Calu3 (cell line): ENCODE measurements around the gene PTPN6. TPM values are rescaled to one million over a fixed set of nuclear protein-coding genes. Genes with fewer than 3 reads are reported as not detected.

Experiments used
- Bru-seq: library from RNA; stranded (reverse); fragments of 400-500 nt; gene quantifications from one replicate; lab custom pipeline; 2021; lab: Mats Ljungman, UMichigan
- BruChase-seq, 2 experiments: library from RNA; stranded (reverse); fragments of 400-500 nt; gene quantifications; one replicate each; lab custom pipeline; 2021; lab: Mats Ljungman, UMichigan
- BruUV-seq: library from RNA; stranded (reverse); fragments of 400-500 nt; replicated peaks from 2 replicates; lab custom pipeline; 2021; lab: Mats Ljungman, UMichigan
- CTCF ChIA-PET: fragments of 300-600 bp; sonication (Branson Sonifier 250); formaldehyde crosslinking; loops from one replicate; lab custom pipeline; 2022; ENCODE audit warnings: antibody characterized with exemption; lab: Charles Lee
- DNase-seq: peaks from one replicate; pipeline ENCODE4 v3.0.0; 2022
- H3K27ac Mint-ChIP-seq: one replicate; pipeline ENCODE4 v1.8.0; 2022; ENCODE audit warnings: mixed read lengths; ENCODE audit not compliant: unreplicated experiment
- H3K27me3 Mint-ChIP-seq: one replicate; pipeline ENCODE4 v1.8.0; 2022; ENCODE audit warnings: mixed read lengths; ENCODE audit not compliant: unreplicated experiment
- H3K36me3 Mint-ChIP-seq: one replicate; pipeline ENCODE4 v1.8.0; 2022; ENCODE audit warnings: mild to moderate bottlenecking, moderate library complexity, mixed read lengths; ENCODE audit not compliant: insufficient read depth, unreplicated experiment
- H3K4me1 Mint-ChIP-seq: one replicate; pipeline ENCODE4 v1.8.0; 2022; ENCODE audit warnings: mild to moderate bottlenecking, low read depth, mixed read lengths; ENCODE audit not compliant: unreplicated experiment
- H3K4me3 Mint-ChIP-seq: one replicate; pipeline ENCODE4 v1.8.0; 2022; ENCODE audit warnings: mild to moderate bottlenecking, low read depth, moderate library complexity, mixed read lengths; ENCODE audit not compliant: unreplicated experiment
- H3K9me3 Mint-ChIP-seq: one replicate; pipeline ENCODE4 v1.8.0; 2022; ENCODE audit warnings: low read depth, mixed read lengths; ENCODE audit not compliant: unreplicated experiment
- CTCF ChIP-seq: fragments of 200-600 bp; IDR thresholded peaks from one replicate; pipeline ENCODE4 v1.8.0; 2022; ENCODE audit warnings: antibody characterized with exemption; ENCODE audit not compliant: unreplicated experiment
- intact Hi-C: fragments of 100-400 bp; cut with micrococcal nuclease; formaldehyde crosslinking; loops from one replicate; pipeline ENCODE4 v1.10.0; 2022; ENCODE audit not compliant: unreplicated experiment
- long read RNA-seq: library from polyadenylated mRNA; stranded (forward); transcript quantifications from one replicate; pipeline ENCODE4 v2.0.0, GENCODE V29; 2022
- total RNA-seq: library from RNA; stranded (reverse); gene quantifications from 2 replicates; pipeline ENCODE4 v1.2.3, GENCODE V29; 2022

Gene PTPN6
- total RNA-seq (42.4 and 46.3 TPM in 2 replicates), Bru-seq, nascent RNA (percentile 54 among the genes with signal in this experiment), BruChase-seq, experiment 1, labeled RNA remaining after a 6-hour chase (percentile 76 among the genes with signal in this experiment), BruChase-seq, experiment 2, labeled RNA remaining after a 2-hour chase (percentile 75 among the genes with signal in this experiment)
- long read RNA-seq, transcript PTPN6-202 (16 exons, 2,159 nt): major isoform, 15 of 47 reads
- long read RNA-seq, partial matches to known transcripts: 14 of 47 reads
- long read RNA-seq, other reads (novel, unspliced or antisense): 18 of 47 reads

DNA sequence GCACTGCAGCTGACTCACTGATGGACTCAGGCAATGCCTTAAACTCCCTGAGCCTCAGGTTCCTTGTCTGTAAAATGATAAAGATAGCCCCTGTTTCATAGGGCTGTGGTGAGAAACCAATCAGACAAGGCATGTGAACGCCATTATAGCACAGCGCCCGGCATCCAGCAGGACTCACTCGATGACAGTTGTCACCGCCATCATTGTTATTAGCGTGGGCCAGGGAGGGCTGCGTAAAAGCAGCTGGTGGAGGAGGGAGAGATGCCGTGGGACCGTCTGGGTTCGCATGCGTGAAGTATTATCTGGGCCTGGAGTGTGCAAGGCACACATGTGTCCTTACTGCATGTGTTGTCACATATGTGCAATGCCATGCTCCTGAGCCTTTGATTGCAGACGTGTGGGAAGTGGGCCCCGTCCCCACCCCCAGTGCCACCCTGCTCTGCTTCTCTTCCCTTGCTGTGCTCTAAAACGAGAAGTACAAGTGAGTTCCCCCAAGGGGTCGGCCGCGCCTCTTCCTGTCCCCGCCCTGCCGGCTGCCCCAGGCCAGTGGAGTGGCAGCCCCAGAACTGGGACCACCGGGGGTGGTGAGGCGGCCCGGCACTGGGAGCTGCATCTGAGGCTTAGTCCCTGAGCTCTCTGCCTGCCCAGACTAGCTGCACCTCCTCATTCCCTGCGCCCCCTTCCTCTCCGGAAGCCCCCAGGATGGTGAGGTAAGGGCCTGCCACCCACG lies at the start of gene PTPN6:
PTPN6 (plus strand) TSS at position 546 of the 730 bp plus-strand sequence; CDS start at position 703, 157 bp downstream.
- BruUV-seq: no TSS peak
- Mint-ChIP-seq H3K27ac (no peak within 1 kb of the TSS), H3K36me3 (peaks cover 31% of the 10 kb centered on the region), H3K9me3 (no peaks in the 10 kb centered on the region), H3K4me3 (no peak within 1 kb of the TSS), H3K27me3 (no peaks in the 10 kb centered on the region), H3K4me1 (peaks cover 24% of the 10 kb centered on the region)
- CTCF ChIA-PET: no interaction called here
- no peak for DNase-seq
- intact Hi-C loops: no loop called here
- no peak for TF ChIP-seq CTCF

- Mint-ChIP-seq H3K36me3 (no peaks in the 10 kb centered on the region), H3K4me1 (no peaks in the 10 kb centered on the region), H3K4me3 (no peak overlapping the region), H3K9me3 (no peaks in the 10 kb centered on the region), H3K27me3 (no peaks in the 10 kb centered on the region), H3K27ac (no peak overlapping the region)
- BruUV-seq: no TSS peak
- DNase-seq: no peak
- CTCF ChIA-PET: no interaction called here
- no peak for TF ChIP-seq CTCF
- intact Hi-C loops: no loop called here
Measured at GRCh38 chr12:6902448-6902847, 48.7 kb upstream of the PTPN6 start.

GRCh38 chr12:6903722-6904121 lies 47.4 kb upstream of the PTPN6 start:
- Mint-ChIP-seq H3K4me1 (no peaks in the 10 kb centered on the region), H3K4me3 (no peak overlapping the region), H3K36me3 (no peaks in the 10 kb centered on the region), H3K27ac (no peak overlapping the region), H3K27me3 (no peaks in the 10 kb centered on the region), H3K9me3 (no peaks in the 10 kb centered on the region)
- intact Hi-C loops: no loop called here
- no peak for TF ChIP-seq CTCF
- no peak for DNase-seq
- CTCF ChIA-PET: interaction anchor here (1.8 kb wide), 1 partner anchor 31 kb away, joined by 6 read pairs; the partner anchor contains the start of gene SPSB2
- no TSS peak for BruUV-seq

GRCh38 chr12:6904280-6905276 lies 46.6 kb upstream of the PTPN6 start, which contains the start of gene LRRC23:
Gene LRRC23 (plus strand): TSS chr12:6904822. CDS start chr12:6905634, 812 bp downstream.
- peak; percentile 97 for DNase-seq
- H3K36me3 Mint-ChIP-seq: no peaks in the 10 kb centered on the region
- H3K9me3 Mint-ChIP-seq: no peaks in the 10 kb centered on the region
- TF ChIP-seq CTCF: no peak
- CTCF ChIA-PET: interaction anchor here (1.8 to 2.2 kb wide), 2 partner anchors 13 to 32 kb away, joined by 5 to 6 read pairs; partner anchors contain the start of gene SPSB2
- H3K27ac Mint-ChIP-seq: no peak within 1 kb of the TSS
- intact Hi-C loops: no loop called here
- H3K4me3 Mint-ChIP-seq: no peak within 1 kb of the TSS
- H3K27me3 Mint-ChIP-seq: no peaks in the 10 kb centered on the region
- BruUV-seq: no TSS peak
- no peaks in the 10 kb centered on the region for H3K4me1 Mint-ChIP-seq
